Central memory CD4-positive, alpha-beta T cell (primary cell): ENCODE measurements around the gene KDM2A.
A peak's percentile ranks its signal among the peaks of the same experiment; 100 is the strongest.
"Not testable (repeated sequence)": the region's sequence is repeated elsewhere in the genome, so short reads cannot be mapped to it uniquely, and the experiment has no call there.

ENCODE experiments used
- DNase-seq: peaks from one replicate; pipeline ENCODE4 v3.0.0; 2022

Gene KDM2A

GRCh38 chr11:67118181-67118766 is 789 bp upstream of the KDM2A start:
- peak; percentile 54 for DNase-seq

GRCh38 chr11:67119585-67120391 is 725 bp downstream of the KDM2A start:
- DNase-seq, result peak; percentile 17

GRCh38 chr11:67120456-67120855 is 1.4 kb downstream of the KDM2A start:
- no peak for DNase-seq

GRCh38 chr11:67120881-67121710 is 2.0 kb downstream of the KDM2A start:
- DNase-seq, result no peak

GRCh38 chr11:67123801-67124200 is 4.7 kb downstream of the KDM2A start:
- not testable (repeated sequence) for DNase-seq

GRCh38 chr11:67126243-67126642 is 7.2 kb downstream of the KDM2A start:
- not testable (repeated sequence) for DNase-seq

GRCh38 chr11:67126986-67127385 is 7.9 kb downstream of the KDM2A start:
- no peak for DNase-seq

DNA sequence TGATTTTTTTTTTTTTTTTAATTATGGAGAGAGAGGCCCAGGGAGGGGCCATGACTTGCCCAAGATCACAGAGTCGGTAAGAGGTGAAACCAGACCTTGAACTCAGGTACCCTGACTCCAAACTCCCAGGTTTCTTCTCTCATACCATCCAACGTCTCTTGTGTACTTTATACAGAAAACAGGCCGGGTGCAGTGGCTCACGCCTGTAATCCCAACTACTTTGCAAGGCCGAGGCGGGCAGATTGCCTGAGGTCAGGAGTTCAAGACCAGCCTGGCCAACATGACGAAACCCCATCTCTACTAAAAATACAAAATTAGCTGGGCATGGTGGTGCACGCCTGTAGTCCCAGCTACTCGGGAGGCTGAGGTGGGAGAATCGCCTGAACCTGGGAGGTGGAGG is 11.8 kb downstream of the KDM2A start:
- not testable (repeated sequence) for DNase-seq

- DNase-seq, result no peak
Observed at GRCh38 chr11:67136156-67136555, 17.1 kb downstream of the KDM2A start.

DNA sequence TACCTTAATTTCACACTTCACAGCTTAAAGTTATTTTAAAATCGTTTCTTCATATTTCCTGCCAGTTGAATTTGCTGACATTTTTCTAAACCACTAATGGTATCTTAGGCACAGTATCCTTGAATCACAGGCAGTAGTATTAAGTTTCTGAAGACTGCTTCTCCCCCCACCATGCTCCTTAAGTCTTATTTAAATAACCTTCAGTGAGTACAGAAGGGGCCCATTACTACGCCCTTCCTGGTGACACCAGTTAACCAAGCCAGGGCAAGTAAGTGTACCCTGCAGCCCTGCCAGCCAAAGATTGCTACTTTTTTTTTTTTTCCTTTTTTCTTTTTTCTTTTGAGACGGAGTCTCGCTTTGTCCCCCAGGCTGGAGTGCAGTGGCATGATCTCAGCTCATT is 19.9 kb downstream of the KDM2A start:
- DNase-seq, result no peak

GRCh38 chr11:67146516-67147226 is 27.6 kb downstream of the KDM2A start:
- DNase-seq, result no peak

GRCh38 chr11:67153971-67154370 is 34.9 kb downstream of the KDM2A start:
- DNase-seq, result no peak

- no peak for DNase-seq
Observed at GRCh38 chr11:67154726-67155125, 35.7 kb downstream of the KDM2A start.

DNA sequence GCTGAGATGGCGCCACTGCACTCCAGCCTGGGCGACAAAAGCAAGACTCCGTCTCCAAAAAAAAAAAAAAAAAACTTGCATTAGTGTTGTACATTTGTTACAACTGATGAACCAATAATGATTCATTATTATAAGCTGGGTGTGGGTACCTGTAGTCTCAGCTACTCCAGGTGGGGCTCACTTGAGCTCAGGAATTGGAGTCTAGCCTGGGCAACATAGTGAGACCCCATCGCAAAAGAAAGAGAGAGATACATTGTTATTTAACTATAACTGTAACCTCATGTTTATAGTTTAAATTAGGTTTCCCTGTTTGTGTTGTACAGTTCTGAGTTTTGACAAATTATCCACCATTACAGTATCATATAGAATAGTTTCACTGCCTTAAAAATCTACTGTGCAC is 38.6 kb downstream of the KDM2A start:
- DNase-seq, result no peak

- no peak for DNase-seq
Observed at GRCh38 chr11:67158221-67158620, 39.2 kb downstream of the KDM2A start.

DNA sequence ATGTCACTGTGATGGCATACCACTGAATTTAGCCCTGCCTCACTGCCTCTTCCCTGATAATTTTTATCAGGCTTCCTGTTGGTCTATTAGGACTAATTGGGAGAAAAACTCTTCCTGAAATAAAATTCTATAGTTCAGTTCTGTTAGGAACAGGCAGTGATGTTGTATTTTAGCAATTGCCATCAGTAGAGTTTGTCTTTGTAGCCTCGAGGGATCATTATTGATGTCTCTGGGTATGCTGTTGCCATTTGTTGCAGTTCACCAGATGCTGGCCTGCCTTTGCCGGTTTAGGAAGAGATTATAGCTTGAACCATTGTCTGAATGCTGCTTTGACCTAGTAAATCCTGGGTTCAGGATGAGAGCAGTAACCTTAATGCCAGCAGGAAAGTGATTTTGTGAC is 41.0 kb downstream of the KDM2A start:
- no peak for DNase-seq

DNA sequence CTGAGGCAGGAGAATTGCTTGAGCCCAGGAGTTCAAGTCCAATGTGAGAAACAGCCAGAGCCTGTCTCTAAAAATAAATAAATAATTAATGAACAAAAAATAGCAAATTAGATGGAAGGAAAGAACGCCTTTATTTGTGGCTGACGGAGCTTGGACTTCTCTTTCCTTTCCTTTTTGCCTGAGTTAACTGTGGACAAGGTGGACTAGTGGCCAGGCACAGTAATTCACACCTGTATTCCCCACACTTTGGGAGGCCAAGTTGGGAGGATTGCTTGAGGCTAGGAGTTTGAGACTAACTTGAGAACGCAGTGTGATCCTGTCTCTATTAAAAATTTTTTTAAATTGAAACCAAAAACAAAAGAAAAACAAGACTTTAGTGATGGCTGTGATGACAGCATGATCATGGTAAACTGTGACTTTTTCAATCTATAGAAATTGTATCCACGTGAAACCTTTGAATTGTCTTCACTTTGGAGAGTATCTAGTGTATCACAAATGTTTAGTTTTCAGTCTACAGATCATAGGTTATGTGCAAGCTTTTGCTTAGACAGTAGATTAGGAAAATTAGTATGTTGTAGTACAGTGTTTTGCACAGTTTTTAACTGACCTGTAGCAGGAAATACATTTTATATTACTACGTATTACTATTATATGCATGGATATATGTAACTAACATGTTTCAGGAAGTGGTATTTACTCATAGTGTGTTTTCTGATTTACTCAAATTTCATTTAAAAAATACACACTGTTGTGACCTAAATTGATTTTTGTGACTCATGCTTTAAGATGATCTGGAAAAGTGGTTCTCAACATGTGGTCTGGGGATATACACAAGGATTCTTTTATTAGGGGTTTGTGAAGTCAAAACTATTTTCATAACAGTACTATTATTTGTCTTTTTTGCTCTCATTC is 42.1 kb downstream of the KDM2A start:
- no peak for DNase-seq

- DNase-seq, result no peak
Observed at GRCh38 chr11:67163006-67163405, 43.9 kb downstream of the KDM2A start.

- DNase-seq, result no peak
Observed at GRCh38 chr11:67165623-67166022, 46.6 kb downstream of the KDM2A start.

DNA sequence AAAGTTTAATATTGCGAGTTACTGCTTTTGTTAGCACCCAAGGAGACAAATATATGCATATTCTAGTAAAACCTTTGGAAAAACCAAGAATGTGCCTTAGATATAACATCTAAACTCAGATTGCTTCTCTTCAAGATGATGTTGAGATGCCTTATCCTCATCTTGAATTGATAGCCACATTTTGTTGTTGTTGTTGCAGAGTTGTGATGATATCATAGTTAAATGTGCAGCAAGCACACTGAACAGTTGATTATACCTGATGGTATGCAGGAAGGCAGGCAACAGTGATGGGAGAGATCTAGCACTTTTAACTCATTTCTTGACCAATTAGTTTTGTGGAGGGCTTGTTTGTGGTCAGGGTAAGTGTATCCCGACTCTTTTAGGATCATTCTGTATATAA is 48.0 kb downstream of the KDM2A start:
- DNase-seq, result no peak

GRCh38 chr11:67167719-67168118 is 48.7 kb downstream of the KDM2A start:
- no peak for DNase-seq

- not testable (repeated sequence) for DNase-seq
Observed at GRCh38 chr11:67168911-67169310, 49.8 kb downstream of the KDM2A start.
